ENCODE results near the gene LY9. TPM values are rescaled to one million over a fixed set of nuclear protein-coding genes. Genes with fewer than 3 reads are reported as not detected.

The LY9 gene
- polyA plus RNA-seq, 2 of the 4 experiments (the other 2 are of a cell fraction), result 0.05 to 0.19 TPM

- 50% methylated on average over 3 of the region's 3 CpGs for WGBS (ENCODE audit: missing lambda C conversion rate)
- CTCF ChIA-PET, result interaction anchor here (0.7 kb wide), 1 partner anchor 70 kb away, joined by 3 read pairs; no protein-coding TSS in a partner anchor
- Histone ChIP-seq H3K27ac (no peak overlapping the region), H3K9me3 (no peaks in the 10 kb centered on the region), H3K4me2 (no peak overlapping the region), H3K4me3 (no peak overlapping the region), H3K4me1 (no peaks in the 10 kb centered on the region)
- DNase-seq (ENCODE audit: low read depth in 1 of 2, low spot score in 1 of 2), result no peak
- POLR2A ChIA-PET, result no interaction called here
- no peak for FAIRE-seq
- TF ChIP-seq PHF8 (IDR thresholded peaks at IDR 0.05; ENCODE audit: borderline replicate concordance, low read depth) (no peak), MAX (IDR thresholded peaks at IDR 0.05) (no peak), EP300 (IDR thresholded peaks at IDR 0.05) (no peak), MAFK (IDR thresholded peaks at IDR 0.05; ENCODE audit: partially characterized antibody) (peak; percentile 46), CBX2 (IDR thresholded peaks at IDR 0.05; ENCODE audit: borderline replicate concordance, low read depth) (no peak), GATA3 (IDR thresholded peaks at IDR 0.05; ENCODE audit: borderline replicate concordance) (no peak), RAD21 (conservative IDR thresholded peaks at IDR 0.05 in 1 of 2, IDR thresholded peaks at IDR 0.05 in 1 of 2) (no peak), POLR2AphosphoS2 (conservative IDR thresholded peaks at IDR 0.05; ENCODE audit: low read length) (no peak), PBX3 (IDR thresholded peaks at IDR 0.05) (no peak)
- no peak for ATAC-seq
Measured at GRCh38 chr1:160763993-160764392, 32.0 kb upstream of the LY9 start.

- TF ChIP-seq ATOH8 (CRISPR knock-in tag; IDR thresholded peaks at IDR 0.05; ENCODE audit: low read depth) (no peak), EHMT2 (IDR thresholded peaks at IDR 0.05; ENCODE audit: low read depth) (no peak), ELK1 (IDR thresholded peaks at IDR 0.05; ENCODE audit: low read depth, low read length) (no peak), SMC3 (IDR thresholded peaks at IDR 0.05) (no peak), HDAC2 (IDR thresholded peaks at IDR 0.05) (no peak), RCOR1 (IDR thresholded peaks at IDR 0.05; ENCODE audit: low read depth, low read length) (no peak)
- 65% methylated on average over 8 of the region's 8 CpGs for WGBS (ENCODE audit: missing lambda C conversion rate)
- no peaks in the 10 kb centered on the region for H3K9me3 ChIP-seq
- ChIA-PET POLR2A (no interaction called here), CTCF (interaction anchor here (2.2 kb wide), 1 partner anchor 44 kb away, joined by 5 read pairs; no protein-coding TSS in a partner anchor)
- FAIRE-seq (no peak), DNase-seq (ENCODE audit: low read depth in 1 of 2, low spot score in 1 of 2) (no peak), ATAC-seq (peak in 1 of 2 experiments; percentile 59; a peak in 3 of 6 replicates)
- H3K4me2 ChIP-seq, result no peak overlapping the region
- no peaks in the 10 kb centered on the region for H3K4me1 ChIP-seq
- 0 out of 6 replicates have a peak overlapping the region, but pooled peaks of 1 of the 2 experiments have one; percentile 24 for H3K27ac ChIP-seq
- H3K4me3 ChIP-seq, result no peak overlapping the region
Measured at GRCh38 chr1:160767395-160768294, 28.3 kb upstream of the LY9 start.

GRCh38 chr1:160768295-160768657, 27.7 kb upstream of the LY9 start:
- Histone ChIP-seq H3K4me3 (no peak overlapping the region), H3K27ac (no peak overlapping the region), H3K9me3 (no peaks in the 10 kb centered on the region), H3K4me1 (no peaks in the 10 kb centered on the region), H3K4me2 (no peak overlapping the region)
- TF ChIP-seq RAD21 (conservative IDR thresholded peaks at IDR 0.05 in 1 of 2, IDR thresholded peaks at IDR 0.05 in 1 of 2) (peak in 1 of 2 experiments; percentile 60; a peak in 2 of 5 replicates), HOXB5 (CRISPR knock-in tag; IDR thresholded peaks at IDR 0.05) (no peak), CTCF (IDR thresholded peaks at IDR 0.05) (peak; percentile 31; the same call in 1 of the 3 replicates)
- DNase-seq (ENCODE audit: low read depth in 1 of 2, low spot score in 1 of 2) (peak in 1 of 2 experiments; percentile 53), ATAC-seq (peak; percentile 50 to 86; a peak in 4 of 6 replicates), FAIRE-seq (no peak)
- CTCF ChIA-PET, result interaction anchor here (2.2 to 2.3 kb wide), 2 partner anchors 12 to 45 kb away, joined by 5 to 10 read pairs; no protein-coding TSS in a partner anchor
- POLR2A ChIA-PET, result no interaction called here
